ENCODE measurements around the gene SETD4. TPM values are rescaled to one million over a fixed set of nuclear protein-coding genes. Genes with fewer than 3 reads are reported as not detected.

SETD4 gene
- polyA plus RNA-seq, 2 donors: 9.1 to 13.7 TPM

DNA sequence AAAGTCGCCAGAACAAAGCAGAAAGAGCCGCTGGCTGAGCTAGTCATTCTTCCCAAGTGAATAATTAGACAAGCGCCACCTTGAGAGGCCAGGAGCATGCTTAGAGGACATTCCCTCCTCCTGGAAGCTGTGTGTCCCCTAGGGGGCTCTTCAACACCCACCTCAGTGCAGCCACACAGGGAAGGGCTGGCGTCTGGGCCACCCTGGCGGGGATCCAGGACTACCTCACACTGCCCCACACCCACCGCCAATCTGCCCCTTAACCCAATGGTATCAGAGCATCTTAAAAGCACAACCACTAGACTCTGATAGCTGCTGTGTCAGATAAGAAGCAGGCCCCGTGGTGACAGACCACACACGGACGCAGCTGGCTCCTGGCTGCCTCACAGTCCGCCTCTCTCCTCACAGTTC is 24.9 kb downstream of the SETD4 start:
- peaks cover 8 to 18% of the 10 kb centered on the region in 2 donors for H3K36me3 ChIP-seq (ENCODE audit: control insufficient read depth in 2 of 2, insufficient read depth in 2 of 2, low read length in 1 of 2)
- H3K9me3 ChIP-seq (ENCODE audit: control insufficient read depth in 2 of 2, insufficient read depth in 1 of 2, low read depth in 1 of 2, low read length in 1 of 2): peaks cover 0 to 2% of the 10 kb centered on the region in 2 donors
- H3K27me3 ChIP-seq (ENCODE audit: control insufficient read depth in 1 of 2, insufficient read depth in 2 of 2, low read length in 2 of 2): no peaks in the 10 kb centered on the region
- no peak overlapping the region for H3K27ac ChIP-seq (ENCODE audit: low read depth in 2 of 2, low read length in 1 of 2)
- WGBS, 2 donors: 71 to 77% methylated on average over 10 of the region's 10 CpGs
- H3K4me1 ChIP-seq (ENCODE audit: control insufficient read depth in 2 of 2, insufficient read depth in 2 of 2, low read length in 1 of 2): peaks cover 3% of the 10 kb centered on the region in 2 donors
- H3K4me3 ChIP-seq (ENCODE audit: low read depth in 1 of 2, low read length in 2 of 2): no peak overlapping the region

DNA sequence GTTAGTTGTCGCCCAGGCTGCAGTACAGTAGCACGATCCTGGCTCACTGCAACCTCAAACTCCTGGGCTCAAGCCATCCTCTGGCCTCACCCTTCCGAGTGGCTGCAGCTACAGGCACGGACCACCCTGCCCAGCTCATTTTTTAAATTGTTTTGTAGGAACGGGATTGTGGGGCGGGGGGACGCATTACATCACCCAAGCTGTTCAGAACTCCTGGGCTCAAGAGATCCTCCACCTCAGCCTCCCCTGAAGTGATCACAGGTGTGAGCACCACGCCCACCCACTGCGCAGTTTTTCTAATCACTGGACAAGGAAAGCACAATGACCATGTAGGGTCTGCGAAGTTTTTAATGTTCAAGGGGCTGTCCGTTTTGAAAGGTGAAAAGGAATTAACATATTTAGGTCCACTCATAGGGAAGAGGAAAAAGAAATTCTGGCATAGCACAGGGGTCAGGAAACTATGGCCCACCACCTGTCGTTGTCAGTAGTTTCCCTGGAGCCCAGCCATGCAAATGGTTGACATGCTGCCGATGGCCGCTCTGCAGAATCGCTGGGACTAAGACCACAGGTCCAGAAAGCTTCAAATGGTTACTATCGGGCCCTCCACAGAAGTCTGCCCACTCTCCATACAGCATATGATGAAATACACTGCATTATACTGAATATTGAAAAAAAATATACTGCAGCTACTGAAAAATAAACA is 26.0 kb downstream of the SETD4 start:
- Histone ChIP-seq H3K9me3 (ENCODE audit: control insufficient read depth in 2 of 2, insufficient read depth in 1 of 2, low read depth in 1 of 2, low read length in 1 of 2) (no peaks in the 10 kb centered on the region), H3K27ac (ENCODE audit: low read depth in 2 of 2, low read length in 1 of 2) (no peak overlapping the region), H3K4me1 (ENCODE audit: control insufficient read depth in 2 of 2, insufficient read depth in 2 of 2, low read length in 1 of 2) (peaks cover 0 to 3% of the 10 kb centered on the region in 2 donors), H3K4me3 (ENCODE audit: low read depth in 1 of 2, low read length in 2 of 2) (no peak overlapping the region), H3K36me3 (ENCODE audit: control insufficient read depth in 2 of 2, insufficient read depth in 2 of 2, low read length in 1 of 2) (peaks cover 8 to 14% of the 10 kb centered on the region in 2 donors), H3K27me3 (ENCODE audit: control insufficient read depth in 1 of 2, insufficient read depth in 2 of 2, low read length in 2 of 2) (no peaks in the 10 kb centered on the region)
- 84 to 85% methylated on average over 16 of the region's 16 CpGs for WGBS, 2 donors

DNA sequence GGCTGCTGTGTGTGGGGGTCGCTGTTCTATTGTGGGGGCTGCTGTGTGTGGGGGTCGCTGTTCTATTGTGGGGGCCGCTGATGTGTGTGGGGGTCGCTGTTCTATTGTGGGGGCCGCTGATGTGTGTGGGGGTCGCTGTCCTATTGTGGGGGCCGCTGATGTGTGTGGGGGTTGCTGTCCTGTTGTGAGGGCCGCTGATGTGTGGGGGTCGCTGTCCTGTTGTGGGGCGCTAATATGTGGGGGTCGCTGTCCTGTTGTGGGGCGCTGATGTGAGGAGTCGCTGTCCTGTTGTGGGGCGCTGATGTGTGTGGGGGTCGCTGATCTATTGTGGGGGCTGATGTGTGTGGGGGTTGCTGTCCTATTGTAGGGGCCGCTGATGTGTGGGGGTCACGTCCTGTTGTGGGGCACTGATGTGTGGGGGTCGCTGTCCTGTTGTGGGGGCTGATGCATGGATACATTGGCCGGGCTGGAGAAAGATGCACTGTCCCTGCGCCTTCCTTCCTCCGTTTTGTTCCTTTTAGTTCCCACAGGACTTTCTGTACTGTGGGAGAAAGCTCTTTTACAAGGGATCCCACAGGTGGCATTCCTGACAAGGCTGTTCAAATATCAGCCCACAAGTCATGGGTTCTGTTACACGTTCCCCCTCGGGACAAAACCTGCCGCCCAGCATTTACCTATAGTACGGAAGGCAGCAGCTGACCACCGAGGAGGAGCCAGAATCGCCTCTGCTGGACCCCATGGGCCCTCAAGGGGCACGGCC is 27.5 kb downstream of the SETD4 start:
- 88 to 91% methylated on average over 28 of the region's 28 CpGs for WGBS, 2 donors
- peaks cover 8 to 12% of the 10 kb centered on the region in 2 donors for H3K36me3 ChIP-seq (ENCODE audit: control insufficient read depth in 2 of 2, insufficient read depth in 2 of 2, low read length in 1 of 2)

DNA sequence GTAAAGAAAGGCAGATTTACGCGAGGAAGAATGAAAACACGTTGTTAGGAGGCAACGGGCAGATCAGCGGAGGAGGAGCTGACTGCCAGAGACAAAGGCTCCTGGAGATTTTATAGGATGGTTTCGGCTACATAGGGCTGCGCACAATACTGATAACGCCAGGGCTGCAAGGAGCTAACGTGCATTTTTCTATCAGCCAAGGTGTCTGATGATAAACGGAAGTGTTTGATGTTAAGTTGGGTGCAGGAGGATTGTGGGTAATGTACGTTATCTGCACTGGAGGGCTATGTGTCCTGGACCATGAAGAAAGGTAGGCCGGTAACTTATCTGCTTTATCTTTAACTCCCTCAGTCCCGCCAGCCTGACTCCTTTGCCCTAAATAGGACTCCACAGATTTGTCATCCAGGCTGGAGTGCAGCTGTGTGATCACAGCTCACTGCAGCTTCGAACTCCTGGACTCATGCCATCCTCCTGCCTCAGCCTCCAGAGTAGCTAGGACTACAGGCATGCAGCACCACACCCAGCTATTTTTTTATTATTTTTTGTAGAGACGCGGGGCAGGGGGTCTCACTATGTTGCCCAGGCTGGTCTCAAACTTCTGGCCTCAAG is 29.6 kb downstream of the SETD4 start:
- Histone ChIP-seq H3K9me3 (ENCODE audit: control insufficient read depth in 2 of 2, insufficient read depth in 1 of 2, low read depth in 1 of 2, low read length in 1 of 2) (no peaks in the 10 kb centered on the region), H3K27ac (ENCODE audit: low read depth in 2 of 2, low read length in 1 of 2) (no peak overlapping the region), H3K4me3 (ENCODE audit: low read depth in 1 of 2, low read length in 2 of 2) (no peak overlapping the region), H3K4me1 (ENCODE audit: control insufficient read depth in 2 of 2, insufficient read depth in 2 of 2, low read length in 1 of 2) (no peaks in the 10 kb centered on the region), H3K36me3 (ENCODE audit: control insufficient read depth in 2 of 2, insufficient read depth in 2 of 2, low read length in 1 of 2) (peaks cover 8 to 9% of the 10 kb centered on the region in 2 donors), H3K27me3 (ENCODE audit: control insufficient read depth in 1 of 2, insufficient read depth in 2 of 2, low read length in 2 of 2) (no peaks in the 10 kb centered on the region)
- 60 to 65% methylated on average over 16 of the region's 16 CpGs for WGBS, 2 donors

More for the DNA sequence above, 27.5 kb downstream of the SETD4 start:
- H3K4me3 ChIP-seq (ENCODE audit: low read depth in 1 of 2, low read length in 2 of 2): no peak overlapping the region
- no peaks in the 10 kb centered on the region for H3K9me3 ChIP-seq (ENCODE audit: control insufficient read depth in 2 of 2, insufficient read depth in 1 of 2, low read depth in 1 of 2, low read length in 1 of 2)
- no peaks in the 10 kb centered on the region for H3K27me3 ChIP-seq (ENCODE audit: control insufficient read depth in 1 of 2, insufficient read depth in 2 of 2, low read length in 2 of 2)
- H3K27ac ChIP-seq (ENCODE audit: low read depth in 2 of 2, low read length in 1 of 2): no peak overlapping the region
- H3K4me1 ChIP-seq (ENCODE audit: control insufficient read depth in 2 of 2, insufficient read depth in 2 of 2, low read length in 1 of 2): no peaks in the 10 kb centered on the region

DNA sequence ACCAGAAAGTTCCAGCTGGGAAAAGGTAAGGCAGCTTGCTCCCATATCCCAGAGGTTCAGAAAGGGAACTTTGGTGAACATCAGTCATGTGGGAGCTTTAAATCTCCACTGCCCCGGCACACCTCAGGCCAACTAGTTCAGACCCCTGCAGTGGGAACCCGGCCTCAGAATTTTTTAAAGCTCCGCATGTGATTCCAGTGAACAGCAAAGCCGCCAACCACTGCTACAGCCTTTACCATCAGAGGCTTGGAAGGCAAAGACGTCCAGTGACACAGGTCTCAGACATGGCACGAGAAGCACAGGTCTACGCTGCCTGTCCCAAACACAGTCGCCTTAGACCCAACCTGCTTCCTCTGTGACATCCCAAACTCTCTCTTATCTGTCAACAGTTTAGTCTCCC is 31.0 kb downstream of the SETD4 start:
- Histone ChIP-seq H3K4me1 (ENCODE audit: control insufficient read depth in 2 of 2, insufficient read depth in 2 of 2, low read length in 1 of 2) (no peaks in the 10 kb centered on the region), H3K27me3 (ENCODE audit: control insufficient read depth in 1 of 2, insufficient read depth in 2 of 2, low read length in 2 of 2) (no peaks in the 10 kb centered on the region), H3K36me3 (ENCODE audit: control insufficient read depth in 2 of 2, insufficient read depth in 2 of 2, low read length in 1 of 2) (peaks cover 0 to 4% of the 10 kb centered on the region in 2 donors), H3K27ac (ENCODE audit: low read depth in 2 of 2, low read length in 1 of 2) (no peak overlapping the region), H3K4me3 (ENCODE audit: low read depth in 1 of 2, low read length in 2 of 2) (no peak overlapping the region), H3K9me3 (ENCODE audit: control insufficient read depth in 2 of 2, insufficient read depth in 1 of 2, low read depth in 1 of 2, low read length in 1 of 2) (no peaks in the 10 kb centered on the region)
- 91 to 95% methylated on average over 8 of the region's 8 CpGs for WGBS, 2 donors

DNA sequence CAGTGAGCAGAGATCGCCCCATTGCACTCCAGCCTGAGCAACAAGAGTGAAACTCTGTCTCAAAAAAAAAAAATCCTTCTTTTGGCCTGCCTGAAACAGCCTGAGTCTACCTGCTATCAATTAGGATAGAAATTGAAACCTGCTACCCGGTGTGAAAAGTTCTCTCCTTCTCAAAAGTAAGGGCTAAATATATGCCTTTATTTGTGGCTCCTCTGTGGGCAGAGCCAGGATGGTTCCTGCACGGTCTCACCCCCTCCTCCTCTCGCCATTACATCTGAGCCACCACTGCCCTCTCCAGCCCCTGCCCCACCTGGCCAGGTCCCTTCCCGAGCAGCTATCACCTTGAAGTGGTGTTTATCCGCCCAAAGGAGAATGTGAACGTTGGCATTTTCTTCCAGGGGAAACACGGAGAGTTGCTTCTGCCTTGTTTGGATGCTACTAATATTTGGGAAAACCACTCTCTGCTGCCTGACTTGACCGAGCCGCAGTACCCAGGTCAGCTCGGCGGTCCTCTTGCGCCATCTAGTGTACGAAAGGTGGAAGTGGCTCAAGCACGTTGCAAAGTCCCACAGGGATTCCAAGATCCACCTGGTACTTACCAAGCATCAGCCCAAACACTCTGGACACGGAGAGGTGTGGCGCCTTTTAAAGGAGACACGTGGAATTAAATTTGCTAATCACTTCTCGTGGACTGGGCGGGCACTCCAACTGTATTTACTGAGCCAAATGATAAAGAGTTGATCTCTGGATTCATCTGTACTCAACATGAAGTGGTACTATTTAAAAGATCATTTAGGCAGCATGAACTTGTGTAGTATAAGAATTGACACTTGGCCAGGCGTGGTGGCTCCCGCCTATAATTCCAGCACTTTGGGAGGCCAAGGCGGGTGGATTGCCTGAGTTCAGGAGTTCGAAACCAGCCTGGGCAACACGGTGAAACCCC is 31.9 kb downstream of the SETD4 start:
- H3K27ac ChIP-seq (ENCODE audit: low read depth in 2 of 2, low read length in 1 of 2): no peak overlapping the region
- no peaks in the 10 kb centered on the region for H3K4me1 ChIP-seq (ENCODE audit: control insufficient read depth in 2 of 2, insufficient read depth in 2 of 2, low read length in 1 of 2)
- peaks cover 0 to 3% of the 10 kb centered on the region in 2 donors for H3K36me3 ChIP-seq (ENCODE audit: control insufficient read depth in 2 of 2, insufficient read depth in 2 of 2, low read length in 1 of 2)
- H3K27me3 ChIP-seq (ENCODE audit: control insufficient read depth in 1 of 2, insufficient read depth in 2 of 2, low read length in 2 of 2): no peaks in the 10 kb centered on the region
- 25 to 27% methylated on average over 25 of the region's 25 CpGs for WGBS, 2 donors
- no peak overlapping the region for H3K4me3 ChIP-seq (ENCODE audit: low read depth in 1 of 2, low read length in 2 of 2)
- H3K9me3 ChIP-seq (ENCODE audit: control insufficient read depth in 2 of 2, insufficient read depth in 1 of 2, low read depth in 1 of 2, low read length in 1 of 2): no peaks in the 10 kb centered on the region

DNA sequence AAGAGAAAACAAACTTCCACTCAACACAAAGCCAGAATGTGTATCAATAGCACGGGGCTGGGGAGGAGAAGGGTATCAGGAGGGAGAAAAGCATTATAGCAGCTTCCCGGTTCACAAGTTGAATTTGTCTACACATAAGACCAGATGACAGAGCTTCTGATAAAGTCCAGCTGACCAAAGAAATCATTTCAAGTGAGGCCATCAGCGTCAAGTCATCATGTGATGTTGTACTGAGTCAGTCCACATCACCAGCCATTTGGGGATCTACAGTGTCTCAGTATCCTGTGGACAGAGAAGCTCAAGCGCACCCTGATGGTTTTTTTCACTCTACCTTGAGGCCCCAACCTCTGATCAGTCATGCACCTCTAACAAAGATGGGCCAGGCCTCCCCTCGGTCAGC is 33.0 kb downstream of the SETD4 start:
- Histone ChIP-seq H3K4me3 (ENCODE audit: low read depth in 1 of 2, low read length in 2 of 2) (no peak overlapping the region), H3K27ac (ENCODE audit: low read depth in 2 of 2, low read length in 1 of 2) (no peak overlapping the region), H3K27me3 (ENCODE audit: control insufficient read depth in 1 of 2, insufficient read depth in 2 of 2, low read length in 2 of 2) (no peaks in the 10 kb centered on the region), H3K9me3 (ENCODE audit: control insufficient read depth in 2 of 2, insufficient read depth in 1 of 2, low read depth in 1 of 2, low read length in 1 of 2) (no peaks in the 10 kb centered on the region), H3K4me1 (ENCODE audit: control insufficient read depth in 2 of 2, insufficient read depth in 2 of 2, low read length in 1 of 2) (peaks cover 0 to 3% of the 10 kb centered on the region in 2 donors), H3K36me3 (ENCODE audit: control insufficient read depth in 2 of 2, insufficient read depth in 2 of 2, low read length in 1 of 2) (no peaks in the 10 kb centered on the region)
- 80 to 82% methylated on average over 5 of the region's 5 CpGs for WGBS, 2 donors

DNA sequence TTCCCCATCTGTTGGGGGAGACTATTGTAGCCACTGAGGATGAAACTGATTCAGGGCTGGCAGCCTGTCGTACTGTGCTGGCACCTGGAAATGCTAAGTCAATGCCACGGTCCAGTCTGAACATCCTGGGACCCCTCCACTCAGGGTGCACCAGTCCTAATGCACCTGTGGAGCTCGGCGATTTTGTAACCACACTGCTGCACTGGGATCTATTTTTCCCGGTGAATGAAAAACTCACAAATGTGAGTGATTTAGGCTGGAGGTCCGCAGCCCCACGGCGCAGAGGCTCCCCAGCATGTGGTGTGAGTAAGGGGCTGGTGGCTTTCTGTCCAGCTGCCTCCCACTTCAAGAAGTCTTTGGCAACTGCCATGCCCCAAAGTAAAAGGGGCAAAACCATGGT is 35.5 kb downstream of the SETD4 start:
- Histone ChIP-seq H3K4me3 (ENCODE audit: low read depth in 1 of 2, low read length in 2 of 2) (no peak overlapping the region), H3K9me3 (ENCODE audit: control insufficient read depth in 2 of 2, insufficient read depth in 1 of 2, low read depth in 1 of 2, low read length in 1 of 2) (no peaks in the 10 kb centered on the region), H3K36me3 (ENCODE audit: control insufficient read depth in 2 of 2, insufficient read depth in 2 of 2, low read length in 1 of 2) (no peaks in the 10 kb centered on the region), H3K27ac (ENCODE audit: low read depth in 2 of 2, low read length in 1 of 2) (no peak overlapping the region), H3K27me3 (ENCODE audit: control insufficient read depth in 1 of 2, insufficient read depth in 2 of 2, low read length in 2 of 2) (no peaks in the 10 kb centered on the region), H3K4me1 (ENCODE audit: control insufficient read depth in 2 of 2, insufficient read depth in 2 of 2, low read length in 1 of 2) (peaks cover 0 to 3% of the 10 kb centered on the region in 2 donors)
- 83 to 92% methylated on average over 8 of the region's 8 CpGs for WGBS, 2 donors

DNA sequence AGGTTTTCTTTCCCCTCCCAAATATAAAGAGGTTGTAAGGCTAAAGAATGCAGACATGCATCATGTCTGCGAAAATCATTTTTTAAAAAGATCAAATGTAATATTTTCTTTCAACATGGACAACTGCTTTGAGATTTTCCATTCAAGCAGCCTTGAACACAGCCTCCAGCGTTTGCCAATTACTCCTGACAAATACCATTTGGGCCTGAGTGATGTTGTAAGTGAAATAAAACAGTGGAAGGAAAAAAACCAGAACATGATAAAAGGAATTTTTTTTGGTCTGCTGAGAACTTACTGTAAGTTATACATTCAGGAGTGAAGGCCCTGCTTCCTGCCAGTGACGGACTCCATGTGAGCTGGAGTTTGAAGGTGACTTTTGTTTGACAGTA is 37.2 kb downstream of the SETD4 start:
- no peaks in the 10 kb centered on the region for H3K9me3 ChIP-seq (ENCODE audit: control insufficient read depth in 2 of 2, insufficient read depth in 1 of 2, low read depth in 1 of 2, low read length in 1 of 2)
- WGBS, 2 donors: 39 to 55% methylated on average over 3 of the region's 3 CpGs
- peak overlapping the region in 1 of 2 donors; percentile 38 for H3K27ac ChIP-seq (ENCODE audit: low read depth in 2 of 2, low read length in 1 of 2)
- no peak overlapping the region for H3K4me3 ChIP-seq (ENCODE audit: low read depth in 1 of 2, low read length in 2 of 2)
- H3K4me1 ChIP-seq (ENCODE audit: control insufficient read depth in 2 of 2, insufficient read depth in 2 of 2, low read length in 1 of 2): peaks cover 0 to 3% of the 10 kb centered on the region in 2 donors
- no peaks in the 10 kb centered on the region for H3K27me3 ChIP-seq (ENCODE audit: control insufficient read depth in 1 of 2, insufficient read depth in 2 of 2, low read length in 2 of 2)
- no peaks in the 10 kb centered on the region for H3K36me3 ChIP-seq (ENCODE audit: control insufficient read depth in 2 of 2, insufficient read depth in 2 of 2, low read length in 1 of 2)

Data from esophagus (tissue), 2 donors.